CD4-positive, alpha-beta T cell (primary cell): Measurements from ENCODE around the gene RDH8. TPM values are rescaled to one million over a fixed set of nuclear protein-coding genes. Genes with fewer than 3 reads are reported as not detected.

Experiments
- ATAC-seq: fragments of 200-7000 bp; cut with Tn5 transposase; one replicate; pipeline ENCODE4 v1.10.0; 2022; ENCODE audit warnings: mild to moderate bottlenecking; ENCODE audit not compliant: poor library complexity
- CTCF ChIA-PET: fragments of 350-600 bp; sonication (Branson Sonifier 250); formaldehyde crosslinking; loops from one replicate; lab custom pipeline; 2021; ENCODE audit warnings: antibody characterized with exemption, inconsistent platforms; lab: Charles Lee
- POLR2A ChIA-PET: fragments of 350-600 bp; sonication (Branson Sonifier 250); formaldehyde crosslinking; loops from one replicate; lab custom pipeline; 2021; ENCODE audit warnings: antibody characterized with exemption, inconsistent platforms; lab: Charles Lee
- DNase-seq, 14 experiments: peaks; one replicate each; pipeline ENCODE4 v3.0.0-alpha.2; 2013 to 2020; ENCODE audit warnings: mixed read lengths in 2 of 14
- H3K27ac ChIP-seq, 2 donors: one replicate each; pipeline versions ENCODE4 v1.5.1 to v1.7.0; 2013; ENCODE audit warnings: low read length in 2 of 2, low read depth in 1 of 2, mild to moderate bottlenecking in 1 of 2
- H3K27me3 ChIP-seq, 2 experiments: 1 replicate in 1 of 2; 2 replicates in 1 of 2; pipeline versions ENCODE4 v1.6.1 to v1.7.0; 2013; ENCODE audit warnings: low read length in 2 of 2, control low read depth in 1 of 2, mild to moderate bottlenecking in 1 of 2, moderate library complexity in 1 of 2; ENCODE audit not compliant: insufficient read depth in 2 of 2, control insufficient read depth in 1 of 2
- H3K36me3 ChIP-seq: one replicate; pipeline ENCODE4 v1.6.1; 2013; ENCODE audit warnings: low read length, control low read depth; ENCODE audit not compliant: insufficient read depth
- H3K4me1 ChIP-seq: one replicate; pipeline ENCODE4 v1.6.1; 2013; ENCODE audit warnings: low read length, control low read depth; ENCODE audit not compliant: insufficient read depth
- H3K4me3 ChIP-seq: one replicate; pipeline ENCODE4 v1.5.1; 2013; ENCODE audit warnings: mild to moderate bottlenecking, low read length, moderate library complexity
- H3K9me3 ChIP-seq, 2 experiments: 1 replicate in 1 of 2; 2 replicates in 1 of 2; pipeline versions ENCODE4 v1.6.1 to v1.7.0; 2013; ENCODE audit warnings: low read length in 2 of 2, mild to moderate bottlenecking in 2 of 2, control low read depth in 1 of 2, moderate library complexity in 1 of 2; ENCODE audit not compliant: control insufficient read depth in 1 of 2, insufficient read depth in 1 of 2
- H3K27ac Mint-ChIP-seq: one replicate; pipeline ENCODE4 v1.8.0; 2020; ENCODE audit warnings: mixed read lengths
- H3K27me3 Mint-ChIP-seq: one replicate; pipeline ENCODE4 v1.8.0; 2021; ENCODE audit warnings: mixed read lengths
- H3K36me3 Mint-ChIP-seq: one replicate; pipeline ENCODE4 v1.8.0; 2021; ENCODE audit warnings: low read depth, mixed read lengths
- H3K4me1 Mint-ChIP-seq: one replicate; pipeline ENCODE4 v1.8.0; 2021; ENCODE audit warnings: low read depth, mixed read lengths
- H3K4me3 Mint-ChIP-seq: one replicate; pipeline ENCODE4 v1.8.0; 2020; ENCODE audit warnings: mild to moderate bottlenecking, mixed read lengths
- H3K9me3 Mint-ChIP-seq: one replicate; pipeline ENCODE4 v1.8.0; 2020; ENCODE audit warnings: mixed read lengths
- CTCF ChIP-seq: fragments of 200-600 bp; IDR thresholded peaks from one replicate; pipeline ENCODE4 v1.8.0; 2022; ENCODE audit warnings: antibody characterized with exemption, mild to moderate bottlenecking
- intact Hi-C, 2 experiments: fragments of 100-400 bp; cut with DNase I in 1 of 2; cut with micrococcal nuclease in 1 of 2; formaldehyde crosslinking; loops; one replicate each; pipeline versions ENCODE4 v1.15.1 to v1.9.0; 2023 to 2025; cut with DNase I, micrococcal nuclease
- total RNA-seq, 174 experiments: library from RNA in 2 of 174; stranded (reverse) in 2 of 174; gene quantifications; one replicate each; pipeline ENCODE4 v1.2.3 and lab custom pipeline; 2021 to 2026

The RDH8 gene
- total RNA-seq, 2 experiments from 2014 or later, result not detected

- CTCF ChIA-PET, result interaction anchor here (1.2 to 1.7 kb wide), 2 partner anchors 8 to 95 kb away, joined by 4 to 25 read pairs; no protein-coding TSS in a partner anchor
- H3K27me3 Mint-ChIP-seq, result peaks cover 5% of the 10 kb centered on the region
- no peaks in the 10 kb centered on the region for H3K9me3 ChIP-seq
- DNase-seq (no peak), ATAC-seq (no peak)
- H3K36me3 ChIP-seq, result no peaks in the 10 kb centered on the region
- H3K27ac ChIP-seq, result no peak overlapping the region
- H3K4me1 ChIP-seq, result peaks cover 8% of the 10 kb centered on the region
- POLR2A ChIA-PET, result interaction anchor here (1.1 kb wide), 1 partner anchor 94 kb away, joined by 5 read pairs; no protein-coding TSS in a partner anchor
- H3K4me3 Mint-ChIP-seq, result no peak overlapping the region
- no peak for TF ChIP-seq CTCF
- no peak overlapping the region for H3K4me3 ChIP-seq
- H3K9me3 Mint-ChIP-seq, result no peaks in the 10 kb centered on the region
- intact Hi-C loops, result loop anchor here (1.0 to 5.0 kb wide), 3 partner anchors 92 to 889 kb away; no protein-coding TSS in a partner anchor
- H3K36me3 Mint-ChIP-seq, result no peaks in the 10 kb centered on the region
- no peak overlapping the region for H3K27ac Mint-ChIP-seq
- H3K27me3 ChIP-seq, result peaks cover 2 to 13% of the 10 kb centered on the region in 2 experiments
- H3K4me1 Mint-ChIP-seq, result no peaks in the 10 kb centered on the region
Measured at GRCh38 chr19:10026744-10027143, 13.5 kb downstream of the RDH8 start.

- Mint-ChIP-seq H3K9me3 (no peaks in the 10 kb centered on the region), H3K4me1 (no peaks in the 10 kb centered on the region), H3K27ac (no peak overlapping the region), H3K27me3 (peaks cover 9% of the 10 kb centered on the region), H3K4me3 (no peak overlapping the region), H3K36me3 (no peaks in the 10 kb centered on the region)
- intact Hi-C loops, result loop anchor here (1.0 to 5.0 kb wide), 3 partner anchors 93 to 890 kb away; no protein-coding TSS in a partner anchor
- Histone ChIP-seq H3K9me3 (no peaks in the 10 kb centered on the region), H3K4me1 (peaks cover 8% of the 10 kb centered on the region), H3K4me3 (no peak overlapping the region), H3K27ac (no peak overlapping the region), H3K27me3 (peaks cover 7 to 16% of the 10 kb centered on the region in 2 experiments), H3K36me3 (no peaks in the 10 kb centered on the region)
- ChIA-PET POLR2A (interaction anchor here (1.1 to 1.3 kb wide), 2 partner anchors 69 to 95 kb away, joined by 3 to 5 read pairs; no protein-coding TSS in a partner anchor), CTCF (interaction anchor here (0.6 to 1.7 kb wide), 13 partner anchors 9 to 1195 kb away, joined by 3 to 25 read pairs (median 3); partner anchors contain the start of genes ANGPTL6 and MBD3L1)
- TF ChIP-seq CTCF, result peak; percentile 86
- peak; percentile 38 to 88 (median 64) for DNase-seq
- ATAC-seq, result peak; percentile 66
Measured at GRCh38 chr19:10027158-10027997, 14.1 kb downstream of the RDH8 start.

- Mint-ChIP-seq H3K4me1 (no peaks in the 10 kb centered on the region), H3K36me3 (no peaks in the 10 kb centered on the region), H3K27ac (no peak overlapping the region), H3K27me3 (peaks cover 21% of the 10 kb centered on the region), H3K4me3 (no peak overlapping the region), H3K9me3 (no peaks in the 10 kb centered on the region)
- TF ChIP-seq CTCF, result no peak
- H3K36me3 ChIP-seq, result no peaks in the 10 kb centered on the region
- DNase-seq (no peak), ATAC-seq (no peak)
- no peak overlapping the region for H3K27ac ChIP-seq
- peaks cover 11 to 28% of the 10 kb centered on the region in 2 experiments for H3K27me3 ChIP-seq
- H3K9me3 ChIP-seq, result no peaks in the 10 kb centered on the region
- H3K4me1 ChIP-seq, result no peaks in the 10 kb centered on the region
- no peak overlapping the region for H3K4me3 ChIP-seq
- POLR2A ChIA-PET, result no interaction called here
- CTCF ChIA-PET, result no interaction called here
- intact Hi-C loops, result no loop called here
Measured at GRCh38 chr19:10033614-10034013, 20.3 kb downstream of the RDH8 start.
